Ramos (cell line): ENCODE data around the gene HECTD4.

ENCODE experiments used
- in situ Hi-C: fragments of 300-500 bp; cut with MboI; formaldehyde crosslinking; loops from one replicate; pipeline ENCODE4 v1.14.3; 2022; ENCODE audit warnings: low sequenced_read_pairs; ENCODE audit not compliant: unreplicated experiment

The HECTD4 gene

GRCh38 chr12:112184056-112184887, 198.0 kb downstream of the HECTD4 start:
- in situ Hi-C loops = no loop called here

GRCh38 chr12:112183141-112184021, 198.8 kb downstream of the HECTD4 start:
- in situ Hi-C loops = no loop called here

- in situ Hi-C loops = no loop called here
Observed at GRCh38 chr12:112182499-112182898, 199.7 kb downstream of the HECTD4 start.

GRCh38 chr12:112180422-112180821, 201.8 kb downstream of the HECTD4 start:
- in situ Hi-C loops = no loop called here

GRCh38 chr12:112179916-112180315, 202.3 kb downstream of the HECTD4 start:
- in situ Hi-C loops = no loop called here

GRCh38 chr12:112179341-112179740, 202.9 kb downstream of the HECTD4 start:
- in situ Hi-C loops = no loop called here

- in situ Hi-C loops = no loop called here
Observed at GRCh38 chr12:112178796-112179195, 203.4 kb downstream of the HECTD4 start.

GRCh38 chr12:112176321-112177010, 205.8 kb downstream of the HECTD4 start:
- in situ Hi-C loops = no loop called here

- in situ Hi-C loops = no loop called here
Observed at GRCh38 chr12:112175361-112176155, 206.7 kb downstream of the HECTD4 start.

GRCh38 chr12:112172556-112173324, 209.5 kb downstream of the HECTD4 start:
- in situ Hi-C loops = no loop called here

GRCh38 chr12:112170971-112171596, 211.1 kb downstream of the HECTD4 start:
- in situ Hi-C loops = no loop called here

GRCh38 chr12:112170376-112170775, 211.9 kb downstream of the HECTD4 start:
- in situ Hi-C loops = no loop called here

GRCh38 chr12:112169966-112170365, 212.3 kb downstream of the HECTD4 start:
- in situ Hi-C loops = no loop called here

- in situ Hi-C loops = no loop called here
Observed at GRCh38 chr12:112169161-112169872, 212.9 kb downstream of the HECTD4 start.

GRCh38 chr12:112168561-112168971, 213.7 kb downstream of the HECTD4 start:
- in situ Hi-C loops = no loop called here

GRCh38 chr12:112167718-112168525, 214.3 kb downstream of the HECTD4 start:
- in situ Hi-C loops = no loop called here

- in situ Hi-C loops = no loop called here
Observed at GRCh38 chr12:112167031-112167461, 215.2 kb downstream of the HECTD4 start.
